ENCODE data around the gene NXPH4.

The NXPH4 gene

GRCh38 chr12:57201631-57202030 is 15.0 kb upstream of the NXPH4 start:
- no peak for DNase-seq

- no peak for DNase-seq
Observed at GRCh38 chr12:57202321-57202720, 14.3 kb upstream of the NXPH4 start.

- no peak for DNase-seq
Observed at GRCh38 chr12:57203201-57203600, 13.4 kb upstream of the NXPH4 start.

GRCh38 chr12:57203791-57204190 is 12.8 kb upstream of the NXPH4 start:
- no peak for DNase-seq

- DNase-seq, result no peak
Observed at GRCh38 chr12:57204454-57204853, 12.1 kb upstream of the NXPH4 start.

GRCh38 chr12:57205186-57205585 is 11.4 kb upstream of the NXPH4 start:
- no peak for DNase-seq

GRCh38 chr12:57205931-57206330 is 10.7 kb upstream of the NXPH4 start:
- DNase-seq, result no peak

- DNase-seq, result peak in 6 of 58 donors; percentile 5 to 23 (median 10)
Observed at GRCh38 chr12:57207731-57208630, 8.6 kb upstream of the NXPH4 start.

- peak in 51 of 58 donors; percentile 13 to 81 (median 41) for DNase-seq
Observed at GRCh38 chr12:57208631-57209282, 7.8 kb upstream of the NXPH4 start.

- DNase-seq, result no peak
Observed at GRCh38 chr12:57209916-57210315, 6.7 kb upstream of the NXPH4 start.

- DNase-seq, result no peak
Observed at GRCh38 chr12:57210461-57210860, 6.1 kb upstream of the NXPH4 start.

GRCh38 chr12:57210926-57211692 is 5.5 kb upstream of the NXPH4 start:
- DNase-seq, result no peak

- no peak for DNase-seq
Observed at GRCh38 chr12:57211791-57212700, 4.5 kb upstream of the NXPH4 start.

GRCh38 chr12:57212701-57213057 is 3.9 kb upstream of the NXPH4 start:
- peak in 1 of 58 donors; percentile 18 for DNase-seq

- peak; percentile 20 to 89 (median 78) for DNase-seq
Observed at GRCh38 chr12:57213058-57213715, 3.4 kb upstream of the NXPH4 start.

GRCh38 chr12:57213763-57214397 is 2.7 kb upstream of the NXPH4 start:
- DNase-seq, result no peak

- peak in 35 of 58 donors; percentile 7 to 60 (median 26) for DNase-seq
Observed at GRCh38 chr12:57214398-57214781, 2.2 kb upstream of the NXPH4 start.

- DNase-seq, result no peak
Observed at GRCh38 chr12:57215065-57215464, 1.5 kb upstream of the NXPH4 start.

GRCh38 chr12:57215668-57216013 is 953 bp upstream of the NXPH4 start:
- peak in 1 of 58 donors; percentile 8 for DNase-seq

Data from anterior cingulate cortex (tissue), 58 donors.